Vagina (tissue), 2 donors: ENCODE results near the gene EML1. TPM values are rescaled to one million over a fixed set of nuclear protein-coding genes. Genes with fewer than 3 reads are reported as not detected.
A peak's percentile ranks its signal among the peaks of the same experiment; 100 is the strongest.

Source experiments
- DNase-seq, 2 donors: peaks; one replicate each; pipeline ENCODE4 v3.0.0-alpha.2; 2017; ENCODE audit errors: extremely low spot score in 2 of 2
- H3K27ac ChIP-seq: fragments of 200-600 bp; sonication (generic); one replicate; pipeline ENCODE4 v1.5.1; 2019
- H3K27me3 ChIP-seq: fragments of 200-600 bp; sonication (generic); one replicate; pipeline ENCODE4 v1.5.1; 2019
- H3K36me3 ChIP-seq, 2 donors: fragments of 200-600 bp; sonication (generic); one replicate each; pipeline ENCODE4 v1.5.1; 2017 to 2019
- H3K4me1 ChIP-seq: fragments of 200-600 bp; sonication (generic); one replicate; pipeline ENCODE4 v1.5.1; 2019
- H3K4me3 ChIP-seq, 2 donors: fragments of 200-600 bp; sonication (generic); 1 replicate in 1 of 2; 2 replicates in 1 of 2; pipeline ENCODE4 v1.5.1; 2016 to 2019
- H3K9me3 ChIP-seq: fragments of 200-600 bp; sonication (generic); one replicate; pipeline ENCODE4 v1.5.1; 2019
- POLR2A ChIP-seq, 2 donors: fragments of 450-650 bp; IDR thresholded peaks; one replicate each; pipeline ENCODE4 v1.6.1; 2017; ENCODE audit warnings: antibody characterized with exemption in 2 of 2, mild to moderate bottlenecking in 2 of 2, moderate library complexity in 2 of 2
- POLR2AphosphoS5 ChIP-seq, 2 donors: sonication (generic); formaldehyde crosslinking; IDR thresholded peaks; one replicate each; pipeline ENCODE4 v1.9.0; 2017; ENCODE audit warnings: antibody characterized with exemption in 2 of 2, mild to moderate bottlenecking in 2 of 2, low read depth in 1 of 2; ENCODE audit not compliant: insufficient read depth in 1 of 2
- intact Hi-C: fragments of 100-400 bp; cut with DNase I; formaldehyde crosslinking; loops from one replicate; pipeline ENCODE4 v1.15.1; 2023
- total RNA-seq: library from RNA; depleted of rRNA; stranded (reverse); fragments of >200 nt; gene quantifications from one replicate; pipeline ENCODE4 v1.2.3, GENCODE V29; 2016
- TF ChIP-seq, protein P1 (sequence below), 3 experiments: fragments of 450-650 bp in 2 of 3; fragments of 200-600 bp in 1 of 3; sonication (generic) in 1 of 3; IDR thresholded peaks; one replicate each; pipeline ENCODE4 v1.5.1; 2017 to 2019; ENCODE audit warnings: antibody characterized with exemption in 3 of 3, mild to moderate bottlenecking in 2 of 3, moderate library complexity in 2 of 3

The EML1 gene
- total RNA-seq, 1 donor from 2014 or later: 32.7 TPM

DNA sequence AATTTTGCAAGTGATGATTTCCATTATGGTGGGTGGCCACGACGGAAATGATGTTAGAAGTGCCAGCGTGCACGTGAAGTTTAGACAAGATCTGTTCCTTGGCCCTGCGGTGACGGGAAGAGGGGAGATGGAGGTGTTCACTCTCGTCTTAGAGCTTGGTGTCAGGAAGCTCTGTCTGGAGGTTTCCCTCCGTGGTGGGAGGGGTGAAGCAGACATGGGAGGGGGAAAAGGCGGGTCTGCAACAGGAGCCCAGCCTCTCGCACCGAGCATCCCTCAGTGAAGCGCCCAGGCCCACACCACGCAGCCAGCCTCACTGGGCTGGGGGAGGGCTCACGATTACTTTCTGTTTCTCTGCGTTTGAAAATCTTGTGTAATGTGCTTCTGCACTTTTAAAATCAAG is 26.3 kb downstream of the EML1 start:
- TF ChIP-seq POLR2A (IDR thresholded peaks at IDR 0.05): no peak
- no peak for TF ChIP-seq POLR2AphosphoS5 (IDR thresholded peaks at IDR 0.05; ENCODE audit: insufficient read depth in 1 of 2, low read depth in 1 of 2)
- TF ChIP-seq, protein P1, sequence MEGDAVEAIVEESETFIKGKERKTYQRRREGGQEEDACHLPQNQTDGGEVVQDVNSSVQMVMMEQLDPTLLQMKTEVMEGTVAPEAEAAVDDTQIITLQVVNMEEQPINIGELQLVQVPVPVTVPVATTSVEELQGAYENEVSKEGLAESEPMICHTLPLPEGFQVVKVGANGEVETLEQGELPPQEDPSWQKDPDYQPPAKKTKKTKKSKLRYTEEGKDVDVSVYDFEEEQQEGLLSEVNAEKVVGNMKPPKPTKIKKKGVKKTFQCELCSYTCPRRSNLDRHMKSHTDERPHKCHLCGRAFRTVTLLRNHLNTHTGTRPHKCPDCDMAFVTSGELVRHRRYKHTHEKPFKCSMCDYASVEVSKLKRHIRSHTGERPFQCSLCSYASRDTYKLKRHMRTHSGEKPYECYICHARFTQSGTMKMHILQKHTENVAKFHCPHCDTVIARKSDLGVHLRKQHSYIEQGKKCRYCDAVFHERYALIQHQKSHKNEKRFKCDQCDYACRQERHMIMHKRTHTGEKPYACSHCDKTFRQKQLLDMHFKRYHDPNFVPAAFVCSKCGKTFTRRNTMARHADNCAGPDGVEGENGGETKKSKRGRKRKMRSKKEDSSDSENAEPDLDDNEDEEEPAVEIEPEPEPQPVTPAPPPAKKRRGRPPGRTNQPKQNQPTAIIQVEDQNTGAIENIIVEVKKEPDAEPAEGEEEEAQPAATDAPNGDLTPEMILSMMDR (IDR thresholded peaks at IDR 0.05): no peak
- Histone ChIP-seq H3K9me3 (no peaks in the 10 kb centered on the region), H3K36me3 (no peaks in the 10 kb centered on the region), H3K27me3 (no peaks in the 10 kb centered on the region), H3K4me1 (peaks cover 18% of the 10 kb centered on the region), H3K27ac (peak overlapping the region; percentile 21), H3K4me3 (peak overlapping the region in 1 of 2 donors; percentile 19)
- intact Hi-C loops: no loop called here
- no peak for DNase-seq

DNA sequence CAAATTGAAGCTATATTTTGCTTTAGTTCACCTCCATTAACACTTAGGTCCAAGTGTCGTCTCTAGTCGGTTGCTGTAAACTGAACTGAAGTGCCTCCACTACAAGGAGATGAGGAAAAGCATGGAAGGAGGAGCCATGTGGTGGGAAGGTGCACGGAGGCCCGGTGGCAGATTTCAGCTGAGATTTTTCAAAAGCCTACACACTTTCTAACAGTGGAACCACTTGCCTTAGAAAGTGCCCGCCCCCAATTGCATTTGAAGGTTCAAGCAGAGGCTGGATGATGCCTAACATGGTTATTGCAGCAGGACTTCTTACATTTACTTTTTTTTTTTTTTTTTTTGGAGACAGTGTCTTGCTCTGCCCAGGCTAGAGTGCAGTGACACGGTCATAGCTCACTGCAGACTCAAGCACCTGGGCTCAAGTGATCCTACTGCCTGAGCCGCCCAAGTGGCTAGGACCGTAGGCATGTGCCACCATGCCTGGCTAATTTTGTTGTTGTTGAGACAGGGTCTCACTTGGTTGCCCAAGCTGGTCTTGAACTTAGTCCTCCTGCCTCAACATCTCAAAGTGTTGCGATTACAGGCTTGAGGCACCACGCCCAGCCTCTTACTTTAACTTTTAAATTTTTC is 27.6 kb downstream of the EML1 start:
- Histone ChIP-seq H3K4me1 (peaks cover 14% of the 10 kb centered on the region), H3K9me3 (no peaks in the 10 kb centered on the region), H3K27me3 (no peaks in the 10 kb centered on the region), H3K36me3 (no peaks in the 10 kb centered on the region), H3K27ac (no peak overlapping the region), H3K4me3 (no peak overlapping the region)
- no peak for DNase-seq
- TF ChIP-seq POLR2AphosphoS5 (IDR thresholded peaks at IDR 0.05; ENCODE audit: insufficient read depth in 1 of 2, low read depth in 1 of 2): no peak
- no peak for TF ChIP-seq POLR2A (IDR thresholded peaks at IDR 0.05)
- TF ChIP-seq, protein P1 (IDR thresholded peaks at IDR 0.05): no peak
- intact Hi-C loops: no loop called here

DNA sequence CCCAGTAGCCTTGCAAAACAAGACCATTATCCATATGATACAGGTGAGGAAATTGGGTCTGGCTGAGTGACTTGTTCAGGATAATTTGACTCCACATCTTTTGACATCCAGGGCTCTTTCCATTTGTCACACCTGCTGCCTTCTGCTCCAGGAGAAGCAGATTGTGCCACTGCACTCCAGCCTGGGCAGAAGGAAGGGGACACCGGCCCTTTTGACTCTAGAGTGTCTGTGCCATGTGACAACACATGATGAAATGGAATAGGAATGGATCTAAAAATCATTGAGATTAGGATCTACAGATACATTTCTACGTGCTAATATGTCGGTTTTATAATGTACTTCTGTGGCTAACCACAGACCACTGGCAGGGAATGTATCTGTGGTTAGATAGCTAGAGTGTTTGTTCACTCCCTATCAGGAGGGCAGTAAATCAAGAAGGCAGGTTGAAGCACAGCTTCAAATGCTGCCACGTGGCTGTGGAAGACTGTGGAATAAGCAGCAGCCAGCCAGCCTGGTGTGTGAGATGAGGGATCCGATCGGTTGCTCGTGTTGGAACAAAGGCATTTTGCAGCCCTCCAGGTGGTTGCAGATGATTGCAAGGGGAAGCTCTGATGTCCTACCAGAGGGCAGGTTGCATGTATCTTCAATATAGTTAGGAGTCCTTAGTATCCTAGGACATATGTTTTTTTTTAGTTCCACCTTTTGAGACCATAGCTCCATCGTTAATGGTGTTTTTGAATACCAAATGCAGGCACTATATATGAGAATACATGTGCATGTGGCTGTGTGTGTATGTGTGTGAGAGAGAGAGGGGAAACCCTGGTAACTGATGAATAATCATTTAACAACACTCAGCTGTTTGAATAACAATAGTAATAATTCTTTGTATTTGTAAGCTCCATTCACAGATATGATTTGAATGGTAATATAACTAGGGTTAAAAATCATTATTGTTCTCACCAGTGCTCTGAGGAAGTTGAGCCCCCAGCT is 28.6 kb downstream of the EML1 start:
- intact Hi-C loops: no loop called here
- H3K27me3 ChIP-seq: no peaks in the 10 kb centered on the region
- no peak for DNase-seq
- H3K36me3 ChIP-seq: no peaks in the 10 kb centered on the region
- TF ChIP-seq, protein P1 (IDR thresholded peaks at IDR 0.05): no peak
- TF ChIP-seq POLR2AphosphoS5 (IDR thresholded peaks at IDR 0.05; ENCODE audit: insufficient read depth in 1 of 2, low read depth in 1 of 2) (no peak), POLR2A (IDR thresholded peaks at IDR 0.05) (no peak)
- peaks cover 10% of the 10 kb centered on the region for H3K4me1 ChIP-seq
- H3K9me3 ChIP-seq: no peaks in the 10 kb centered on the region
- no peak overlapping the region for H3K4me3 ChIP-seq
- no peak overlapping the region for H3K27ac ChIP-seq

DNA sequence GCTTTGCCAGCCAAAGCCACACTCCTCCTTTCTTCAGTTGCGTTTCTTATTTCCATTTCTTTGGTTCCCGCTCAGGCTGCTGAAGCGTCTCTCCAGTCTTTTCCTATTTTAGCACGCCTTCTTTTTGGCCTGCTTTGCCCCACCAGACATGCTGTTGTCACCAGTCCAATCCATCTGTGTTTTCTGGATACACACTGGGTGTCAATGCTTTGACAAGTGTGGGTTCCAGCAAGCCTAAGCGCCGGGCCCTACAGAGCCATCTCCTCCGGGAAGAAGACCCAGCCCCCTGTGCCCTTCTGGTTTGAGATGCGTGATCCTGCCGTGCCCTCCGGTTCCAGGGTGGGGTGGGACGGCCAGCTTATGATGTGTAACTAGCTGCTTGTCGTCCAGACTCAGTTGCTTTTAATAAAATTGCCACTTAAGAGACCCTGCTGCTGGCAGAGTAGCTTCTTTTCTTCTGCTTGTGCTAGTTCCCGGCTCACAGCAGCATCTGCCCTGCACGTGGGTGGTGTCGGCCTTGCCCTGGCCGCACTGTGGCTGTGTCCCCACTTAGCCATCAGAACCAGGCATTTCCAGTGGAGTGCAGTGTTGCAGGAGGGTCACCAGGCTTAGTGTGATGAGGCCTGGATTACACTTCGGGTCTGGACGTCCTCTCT is 29.7 kb downstream of the EML1 start:
- no peaks in the 10 kb centered on the region for H3K9me3 ChIP-seq
- TF ChIP-seq POLR2A (IDR thresholded peaks at IDR 0.05) (no peak), POLR2AphosphoS5 (IDR thresholded peaks at IDR 0.05; ENCODE audit: insufficient read depth in 1 of 2, low read depth in 1 of 2) (no peak)
- TF ChIP-seq, protein P1 (IDR thresholded peaks at IDR 0.05): no peak
- H3K4me1 ChIP-seq: peaks cover 10% of the 10 kb centered on the region
- DNase-seq: no peak
- no peak overlapping the region for H3K27ac ChIP-seq
- no peaks in the 10 kb centered on the region for H3K36me3 ChIP-seq
- no peak overlapping the region for H3K4me3 ChIP-seq
- intact Hi-C loops: no loop called here
- H3K27me3 ChIP-seq: no peaks in the 10 kb centered on the region
